Measurements from ENCODE around the gene LRP1B.

Gene LRP1B

DNA sequence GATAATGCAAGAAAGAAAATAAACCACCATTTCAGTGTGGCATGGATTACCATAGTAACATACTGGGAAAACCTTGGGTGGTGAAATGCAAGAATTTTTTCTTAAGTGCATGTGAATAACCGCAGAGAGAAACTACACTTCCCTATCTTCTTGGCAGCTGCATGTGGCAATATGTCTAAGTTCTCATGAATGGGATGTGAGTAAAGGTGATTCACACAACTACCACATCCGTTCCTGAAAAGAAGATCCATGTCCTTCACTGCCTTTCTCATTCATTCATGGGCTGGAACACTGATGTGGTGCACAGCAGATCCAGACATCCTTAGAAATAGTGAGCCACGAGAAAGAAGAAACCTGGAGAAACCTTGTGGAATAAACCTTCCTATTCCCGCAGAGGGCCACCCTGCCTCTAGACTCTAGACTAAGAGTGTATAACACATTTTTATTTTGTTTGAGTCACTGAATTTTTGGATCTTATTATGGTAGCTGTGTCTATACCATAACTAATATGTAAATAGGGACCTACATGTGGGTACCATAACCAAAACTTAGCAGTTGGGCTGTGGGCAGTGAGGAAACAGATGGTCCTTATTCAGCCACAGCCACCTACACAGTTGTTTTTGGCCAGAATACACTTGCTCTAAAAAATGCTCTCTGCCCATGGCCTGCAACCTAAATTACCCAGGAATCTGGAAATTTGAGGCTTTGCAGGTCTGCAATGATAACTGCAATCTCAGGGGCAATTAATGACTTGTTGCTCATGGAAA, 573.3 kb downstream of the LRP1B start:
- TF ChIP-seq ZNF274 (IDR thresholded peaks at IDR 0.05; ENCODE audit: low read depth, low read length): no peak
- H3K4me3 ChIP-seq (ENCODE audit: low read length): no peak overlapping the region

DNA sequence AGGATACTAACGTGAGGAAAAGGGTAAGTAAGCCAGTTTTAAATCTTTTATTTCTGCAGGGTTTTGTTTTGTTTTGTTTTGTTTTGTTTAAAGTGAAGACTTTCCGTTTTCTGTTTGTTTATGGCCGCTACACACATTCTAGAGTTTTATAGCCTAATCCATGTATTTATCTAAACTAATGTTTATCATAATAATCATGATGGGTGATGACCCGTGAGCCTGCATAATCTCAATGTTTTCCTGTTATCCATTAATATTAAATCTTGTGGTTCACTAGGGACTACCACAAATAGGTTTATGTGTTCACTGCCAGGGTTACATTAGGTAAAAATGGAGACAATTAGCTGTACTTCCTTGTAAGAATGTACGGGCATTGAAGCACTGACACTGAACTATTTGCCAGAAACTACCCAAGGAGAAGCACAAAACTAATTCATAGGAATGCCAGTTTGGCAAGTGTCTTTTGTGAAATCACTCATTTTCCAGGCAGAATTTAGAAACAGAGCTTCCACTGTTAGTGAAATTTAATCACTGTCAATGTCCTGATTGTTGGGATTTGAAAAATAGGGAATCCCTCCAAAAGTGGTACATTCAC, 574.8 kb downstream of the LRP1B start:
- no peak for TF ChIP-seq ZNF274 (IDR thresholded peaks at IDR 0.05; ENCODE audit: low read depth, low read length)
- no peak overlapping the region for H3K4me3 ChIP-seq (ENCODE audit: low read length)

DNA sequence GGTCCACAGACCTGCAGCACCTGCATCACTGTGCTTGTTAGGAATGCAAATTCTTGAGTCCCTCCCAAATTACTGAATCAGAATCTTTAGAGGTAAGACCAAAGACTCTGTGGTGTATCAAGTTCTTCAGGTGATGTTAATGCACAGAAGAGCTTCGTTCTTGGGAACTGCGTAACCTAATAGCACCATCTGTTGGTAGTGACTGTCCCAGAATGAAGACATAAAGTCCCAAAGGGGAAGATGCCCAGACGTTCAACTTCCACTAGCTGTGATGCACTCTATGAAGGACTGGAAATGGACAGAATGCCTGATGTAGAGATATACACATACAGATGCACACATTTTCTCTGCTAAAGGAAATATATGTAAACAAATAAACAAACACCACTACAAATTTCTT, 576.0 kb downstream of the LRP1B start:
- TF ChIP-seq ZNF274 (IDR thresholded peaks at IDR 0.05; ENCODE audit: low read depth, low read length): no peak
- no peak overlapping the region for H3K4me3 ChIP-seq (ENCODE audit: low read length)

DNA sequence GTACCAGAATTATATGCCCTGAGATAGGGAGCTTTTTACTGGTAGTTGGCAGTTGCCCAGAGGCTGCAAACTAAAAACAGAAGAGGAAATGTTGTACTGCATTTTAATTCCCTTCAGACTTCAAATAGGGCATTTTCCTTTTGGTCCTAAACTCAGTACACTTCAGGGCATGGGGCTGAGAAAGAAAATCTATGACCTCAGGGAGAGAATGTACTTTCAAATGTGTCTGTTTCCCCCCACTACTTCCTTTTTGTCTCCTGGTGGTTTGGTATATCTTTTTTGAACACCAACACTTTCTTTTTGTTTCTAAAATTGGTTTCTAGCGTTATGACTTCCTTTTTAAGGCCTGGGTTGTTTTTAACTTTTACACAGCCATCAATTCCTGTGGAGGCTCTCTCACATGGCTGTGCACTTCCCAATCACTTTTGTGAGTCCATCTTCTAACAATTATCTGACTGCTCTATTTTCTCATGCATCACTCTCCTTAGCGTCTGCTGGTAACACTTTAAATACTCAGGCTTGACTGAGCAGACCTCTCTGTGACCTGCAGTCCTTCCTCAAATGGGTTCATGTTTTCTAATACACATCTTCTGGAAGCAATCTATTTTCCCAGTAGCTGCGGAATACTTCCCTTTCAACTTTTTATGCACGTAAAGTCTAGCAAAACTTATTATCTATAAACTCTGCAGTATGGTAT, 596.0 kb downstream of the LRP1B start:
- no peak for TF ChIP-seq ZNF274 (IDR thresholded peaks at IDR 0.05; ENCODE audit: low read depth, low read length)
- no peak overlapping the region for H3K4me3 ChIP-seq (ENCODE audit: low read length)

DNA sequence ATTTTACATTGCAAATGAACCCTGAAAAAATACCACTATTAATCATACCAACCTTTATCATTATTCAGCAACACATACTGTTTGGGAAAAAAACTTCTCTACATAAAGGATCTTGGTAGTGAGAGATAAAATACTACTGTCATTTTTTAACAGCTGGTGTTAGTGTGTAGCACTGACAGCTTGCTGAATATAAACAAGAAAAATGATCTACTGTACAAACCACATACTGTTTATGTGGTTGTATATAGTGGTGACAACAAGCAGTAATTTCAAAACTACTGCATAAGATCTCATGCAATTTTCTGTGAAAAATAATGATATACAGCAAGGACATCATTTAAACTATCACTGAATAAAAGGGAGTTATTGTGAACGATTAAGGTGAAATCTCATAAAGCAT, 601.2 kb downstream of the LRP1B start:
- TF ChIP-seq ZNF274 (IDR thresholded peaks at IDR 0.05; ENCODE audit: low read depth, low read length): no peak
- no peak overlapping the region for H3K4me3 ChIP-seq (ENCODE audit: low read length)

GRCh38 chr2:141528990-141529389, 601.8 kb downstream of the LRP1B start:
- TF ChIP-seq ZNF274 (IDR thresholded peaks at IDR 0.05; ENCODE audit: low read depth, low read length): no peak
- H3K4me3 ChIP-seq (ENCODE audit: low read length): no peak overlapping the region

- no peak for TF ChIP-seq ZNF274 (IDR thresholded peaks at IDR 0.05; ENCODE audit: low read depth, low read length)
- H3K4me3 ChIP-seq (ENCODE audit: low read length): no peak overlapping the region
Measured at GRCh38 chr2:141526760-141527159, 604.1 kb downstream of the LRP1B start.

- TF ChIP-seq ZNF274 (IDR thresholded peaks at IDR 0.05; ENCODE audit: low read depth, low read length): no peak
- no peak overlapping the region for H3K4me3 ChIP-seq (ENCODE audit: low read length)
Measured at GRCh38 chr2:141524777-141525176, 606.0 kb downstream of the LRP1B start.

DNA sequence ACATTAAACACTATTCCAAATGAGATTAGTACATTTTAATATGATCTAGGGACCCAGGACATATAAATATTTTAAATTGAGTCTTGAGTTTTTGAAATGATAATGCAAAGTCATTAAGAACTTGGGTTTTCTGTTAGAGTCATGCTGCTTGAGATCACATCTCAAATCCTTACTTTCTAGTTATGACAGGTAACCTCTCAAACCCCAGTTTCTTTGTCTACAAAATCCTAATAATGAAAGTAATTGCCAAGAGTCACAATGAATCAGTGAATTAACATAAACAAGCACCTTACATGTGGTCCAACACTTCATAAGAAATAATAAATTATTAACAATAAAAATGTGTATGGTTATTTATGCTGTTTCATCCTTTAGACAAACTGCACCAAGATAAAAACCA, 607.6 kb downstream of the LRP1B start:
- no peak overlapping the region for H3K4me3 ChIP-seq (ENCODE audit: low read length)
- no peak for TF ChIP-seq ZNF274 (IDR thresholded peaks at IDR 0.05; ENCODE audit: low read depth, low read length)

GRCh38 chr2:141522702-141523101, 608.1 kb downstream of the LRP1B start:
- no peak for TF ChIP-seq ZNF274 (IDR thresholded peaks at IDR 0.05; ENCODE audit: low read depth, low read length)
- no peak overlapping the region for H3K4me3 ChIP-seq (ENCODE audit: low read length)

DNA sequence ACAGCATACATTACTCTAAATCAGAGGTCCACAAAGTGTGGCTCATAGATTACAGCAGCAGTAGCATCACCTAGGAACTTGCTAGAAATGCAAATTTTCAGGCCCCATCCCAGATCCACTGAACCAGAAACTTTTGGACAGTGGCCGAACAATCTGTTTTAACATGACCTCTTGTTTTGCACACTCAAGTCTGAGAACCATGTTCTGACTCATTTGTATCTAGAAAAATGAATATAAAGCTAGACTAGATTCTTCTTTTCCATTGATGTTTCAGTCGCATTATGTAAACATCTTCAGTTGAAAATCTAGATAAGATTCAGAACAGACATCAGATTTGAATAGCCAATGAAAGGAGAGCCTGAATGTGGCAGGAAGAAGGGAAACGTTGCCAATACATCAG, 608.8 kb downstream of the LRP1B start:
- no peak for TF ChIP-seq ZNF274 (IDR thresholded peaks at IDR 0.05; ENCODE audit: low read depth, low read length)
- no peak overlapping the region for H3K4me3 ChIP-seq (ENCODE audit: low read length)

- no peak for TF ChIP-seq ZNF274 (IDR thresholded peaks at IDR 0.05; ENCODE audit: low read depth, low read length)
- H3K4me3 ChIP-seq (ENCODE audit: low read length): no peak overlapping the region
Measured at GRCh38 chr2:141519906-141520305, 610.9 kb downstream of the LRP1B start.

DNA sequence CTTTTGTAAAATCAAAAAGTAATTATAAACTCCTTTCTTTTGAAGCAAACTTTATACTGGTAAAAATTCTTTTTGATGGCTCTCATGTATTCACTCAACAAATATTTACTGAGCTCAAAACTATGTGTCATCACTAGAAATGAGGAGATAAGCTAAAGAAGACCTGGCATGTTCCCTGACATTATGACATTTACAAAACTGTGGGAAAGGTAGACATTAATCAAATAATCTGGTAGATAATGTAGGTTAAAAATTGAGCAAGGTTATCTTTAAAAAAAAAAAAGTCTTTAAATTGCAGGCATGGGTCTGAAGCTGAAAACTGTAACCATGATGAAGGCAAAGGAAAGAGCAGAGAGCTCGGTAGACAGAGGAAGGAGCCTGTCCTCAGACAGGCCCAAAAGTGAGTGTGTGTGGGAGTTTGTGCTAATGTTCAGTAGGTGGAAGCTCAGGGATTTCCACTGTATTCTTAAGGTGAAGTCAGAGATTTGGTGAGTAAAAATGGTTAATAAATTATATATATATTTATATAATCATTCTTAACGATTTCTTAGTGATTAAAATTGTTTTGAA, 612.9 kb downstream of the LRP1B start:
- TF ChIP-seq ZNF274 (IDR thresholded peaks at IDR 0.05; ENCODE audit: low read depth, low read length): no peak

GRCh38 chr2:141517180-141517851, 613.5 kb downstream of the LRP1B start:
- no peak overlapping the region for H3K4me3 ChIP-seq (ENCODE audit: low read length)
- no peak for TF ChIP-seq ZNF274 (IDR thresholded peaks at IDR 0.05; ENCODE audit: low read depth, low read length)

More for the DNA sequence above, 612.9 kb downstream of the LRP1B start:
- no peak overlapping the region for H3K4me3 ChIP-seq (ENCODE audit: low read length)

Data from GM08714 (cell line).